SJCRH30 (cell line): ENCODE results near the gene GNL2. TPM values are rescaled to one million over a fixed set of nuclear protein-coding genes. Genes with fewer than 3 reads are reported as not detected.

Experiments
- DNase-seq, 2 experiments: peaks; one replicate each; pipeline ENCODE4 v3.0.0-alpha.2; 2015 to 2020
- H3K27ac ChIP-seq: fragments of 250-450 bp; sonication (Bioruptor Pico); 2 replicates; pipeline ENCODE4 v1.5.1; 2020; ENCODE audit warnings: mild to moderate bottlenecking, moderate library complexity
- H3K27me3 ChIP-seq: fragments of 250-450 bp; sonication (Bioruptor Pico); 2 replicates; pipeline ENCODE4 v1.5.1; 2020; ENCODE audit warnings: mild to moderate bottlenecking, moderate library complexity
- H3K36me3 ChIP-seq: fragments of 250-450 bp; sonication (Bioruptor Pico); 2 replicates; pipeline ENCODE4 v1.5.1; 2020; ENCODE audit warnings: mild to moderate bottlenecking, moderate library complexity
- H3K4me1 ChIP-seq: fragments of 250-450 bp; sonication (Bioruptor Pico); 2 replicates; pipeline ENCODE4 v1.5.1; 2020; ENCODE audit warnings: mild to moderate bottlenecking, moderate library complexity
- H3K4me3 ChIP-seq: fragments of 250-450 bp; sonication (Bioruptor Pico); 2 replicates; pipeline ENCODE4 v1.5.1; 2020; ENCODE audit warnings: mild to moderate bottlenecking, moderate library complexity
- H3K9me3 ChIP-seq: fragments of 250-450 bp; sonication (Bioruptor Pico); replicated peaks from 2 replicates; pipeline ENCODE4 v1.5.1; 2020; ENCODE audit warnings: mild to moderate bottlenecking, moderate library complexity
- total RNA-seq: library from RNA; depleted of rRNA; stranded (reverse); fragments of >200 nt; shearing (Covaris generic); gene quantifications from 2 replicates; pipeline ENCODE4 v1.2.3, GENCODE V29; 2014; rRNA removed

The GNL2 gene
- total RNA-seq: 115 and 119 TPM in 2 replicates

- no peaks in the 10 kb centered on the region for H3K9me3 ChIP-seq
- H3K4me3 ChIP-seq: peak within 1 kb of the TSS; percentile 89
- peak; percentile 96 to 97 for DNase-seq
- H3K27ac ChIP-seq: peak within 1 kb of the TSS; percentile 47
- peaks cover 35% of the 10 kb centered on the region for H3K36me3 ChIP-seq
- peaks cover 3% of the 10 kb centered on the region; the same call in 1 of the 2 replicates for H3K4me1 ChIP-seq
- H3K27me3 ChIP-seq: no peaks in the 10 kb centered on the region
Measured at GRCh38 chr1:37595440-37596181, at the start of gene GNL2. Gene GNL2, minus strand, starts transcription at chr1:37595937. Its CDS starts 115 bp downstream, at chr1:37595822.

GRCh38 chr1:37641059-37641458, 45.3 kb upstream of the GNL2 start:
- Histone ChIP-seq H3K4me1 (no peaks in the 10 kb centered on the region), H3K4me3 (no peak overlapping the region), H3K27ac (no peak overlapping the region), H3K9me3 (no peaks in the 10 kb centered on the region), H3K36me3 (no peaks in the 10 kb centered on the region), H3K27me3 (peaks cover 37% of the 10 kb centered on the region)
- DNase-seq: no peak

GRCh38 chr1:37636435-37636834, 40.7 kb upstream of the GNL2 start:
- no peak for DNase-seq
- Histone ChIP-seq H3K4me1 (no peaks in the 10 kb centered on the region), H3K4me3 (no peak overlapping the region)

GRCh38 chr1:37634992-37635902, 39.5 kb upstream of the GNL2 start:
- Histone ChIP-seq H3K4me3 (no peak overlapping the region), H3K27ac (no peak overlapping the region), H3K36me3 (no peaks in the 10 kb centered on the region), H3K27me3 (peaks cover 72% of the 10 kb centered on the region), H3K9me3 (no peaks in the 10 kb centered on the region), H3K4me1 (no peaks in the 10 kb centered on the region)
- no peak for DNase-seq

More at GRCh38 chr1:37636435-37636834, 40.7 kb upstream of the GNL2 start:
- Histone ChIP-seq H3K27me3 (peaks cover 61% of the 10 kb centered on the region), H3K36me3 (no peaks in the 10 kb centered on the region), H3K27ac (no peak overlapping the region), H3K9me3 (no peaks in the 10 kb centered on the region)

GRCh38 chr1:37634244-37634991, 38.7 kb upstream of the GNL2 start, which contains the start of gene RSPO1:
Gene RSPO1, minus strand, starts transcription at chr1:37634892. Its CDS starts 5,231 bp downstream, at chr1:37629661.
- Histone ChIP-seq H3K27me3 (peaks cover 80% of the 10 kb centered on the region), H3K27ac (no peak within 1 kb of the TSS), H3K4me1 (no peaks in the 10 kb centered on the region), H3K36me3 (no peaks in the 10 kb centered on the region), H3K9me3 (no peaks in the 10 kb centered on the region), H3K4me3 (no peak within 1 kb of the TSS)
- no peak for DNase-seq

GRCh38 chr1:37633938-37634243, 38.2 kb upstream of the GNL2 start:
- no peak overlapping the region for H3K4me3 ChIP-seq
- H3K27ac ChIP-seq: no peak overlapping the region
- DNase-seq: no peak
- H3K36me3 ChIP-seq: no peaks in the 10 kb centered on the region
- no peaks in the 10 kb centered on the region for H3K9me3 ChIP-seq
- no peaks in the 10 kb centered on the region for H3K4me1 ChIP-seq
- peaks cover 80% of the 10 kb centered on the region for H3K27me3 ChIP-seq

- Histone ChIP-seq H3K9me3 (no peaks in the 10 kb centered on the region), H3K4me1 (no peaks in the 10 kb centered on the region), H3K27ac (no peak overlapping the region), H3K4me3 (no peak overlapping the region), H3K27me3 (peaks cover 86% of the 10 kb centered on the region), H3K36me3 (no peaks in the 10 kb centered on the region)
- DNase-seq: no peak
Measured at GRCh38 chr1:37633040-37633937, 37.6 kb upstream of the GNL2 start.

GRCh38 chr1:37631036-37631435, 35.3 kb upstream of the GNL2 start:
- Histone ChIP-seq H3K36me3 (no peaks in the 10 kb centered on the region), H3K9me3 (no peaks in the 10 kb centered on the region), H3K4me1 (no peaks in the 10 kb centered on the region), H3K27ac (no peak overlapping the region), H3K27me3 (peaks cover 93% of the 10 kb centered on the region), H3K4me3 (no peak overlapping the region)
- DNase-seq: peak in 1 of 2 experiments; percentile 15

GRCh38 chr1:37630426-37631028, 34.8 kb upstream of the GNL2 start:
- Histone ChIP-seq H3K27ac (no peak overlapping the region), H3K9me3 (no peaks in the 10 kb centered on the region), H3K27me3 (peaks cover 88% of the 10 kb centered on the region), H3K4me1 (no peaks in the 10 kb centered on the region), H3K36me3 (no peaks in the 10 kb centered on the region), H3K4me3 (no peak overlapping the region)
- no peak for DNase-seq

GRCh38 chr1:37629726-37630425, 34.1 kb upstream of the GNL2 start:
- H3K27me3 ChIP-seq: peaks cover 82% of the 10 kb centered on the region
- DNase-seq: no peak

GRCh38 chr1:37629008-37629407, 33.3 kb upstream of the GNL2 start:
- no peaks in the 10 kb centered on the region for H3K36me3 ChIP-seq
- DNase-seq: no peak
- no peak overlapping the region for H3K4me3 ChIP-seq
- peaks cover 73% of the 10 kb centered on the region for H3K27me3 ChIP-seq
- no peak overlapping the region for H3K27ac ChIP-seq
- H3K9me3 ChIP-seq: no peaks in the 10 kb centered on the region
- H3K4me1 ChIP-seq: no peaks in the 10 kb centered on the region

More at GRCh38 chr1:37629726-37630425, 34.1 kb upstream of the GNL2 start:
- no peaks in the 10 kb centered on the region for H3K9me3 ChIP-seq
- H3K4me3 ChIP-seq: no peak overlapping the region
- H3K36me3 ChIP-seq: no peaks in the 10 kb centered on the region
- H3K27ac ChIP-seq: no peak overlapping the region
- no peaks in the 10 kb centered on the region for H3K4me1 ChIP-seq

GRCh38 chr1:37628026-37628556, 32.4 kb upstream of the GNL2 start:
- H3K9me3 ChIP-seq: no peaks in the 10 kb centered on the region
- peak in 1 of 2 experiments; percentile 19 for DNase-seq
- H3K27ac ChIP-seq: no peak overlapping the region
- H3K27me3 ChIP-seq: peaks cover 64% of the 10 kb centered on the region
- no peak overlapping the region for H3K4me3 ChIP-seq
- H3K4me1 ChIP-seq: no peaks in the 10 kb centered on the region
- H3K36me3 ChIP-seq: no peaks in the 10 kb centered on the region

GRCh38 chr1:37622131-37622530, 26.4 kb upstream of the GNL2 start:
- Histone ChIP-seq H3K4me3 (no peak overlapping the region), H3K27ac (no peak overlapping the region), H3K9me3 (no peaks in the 10 kb centered on the region), H3K36me3 (no peaks in the 10 kb centered on the region), H3K4me1 (no peaks in the 10 kb centered on the region), H3K27me3 (peaks cover 34% of the 10 kb centered on the region)
- no peak for DNase-seq
